Body of pancreas (tissue), 4 donors: ENCODE measurements around the gene KNSTRN. TPM values are rescaled to one million over a fixed set of nuclear protein-coding genes. Genes with fewer than 3 reads are reported as not detected.

Experiments
- ATAC-seq: fragments of 150-250 bp; one replicate; pipeline ENCODE4 v1.9.1; 2016
- DNase-seq, 4 donors: peaks; one replicate each; pipeline ENCODE4 v3.0.0-alpha.2; 2019
- H3K27ac ChIP-seq, 4 donors: fragments of 200-600 bp; sonication (generic); 1 replicate in 3 of 4; 2 replicates in 1 of 4; pipeline versions ENCODE4 v1.5.1 to v1.6.1; 2016 to 2019; ENCODE audit warnings: mild to moderate bottlenecking in 1 of 4, mixed read lengths in 1 of 4, moderate library complexity in 1 of 4
- H3K27me3 ChIP-seq, 2 donors: fragments of 200-600 bp; sonication (generic); one replicate each; pipeline ENCODE4 v1.6.0; 2016; ENCODE audit warnings: mild to moderate bottlenecking in 1 of 2
- H3K36me3 ChIP-seq, 2 donors: fragments of 200-600 bp; sonication (generic); replicated peaks in 1 of 2; 2 replicates each; pipeline ENCODE4 v1.5.1; 2016; ENCODE audit warnings: low read depth in 2 of 2; ENCODE audit not compliant: insufficient read depth in 1 of 2
- H3K4me1 ChIP-seq: fragments of 200-600 bp; sonication (generic); one replicate; pipeline ENCODE4 v1.6.0; 2016
- H3K4me3 ChIP-seq, 2 donors: fragments of 200-600 bp; sonication (generic); 1 replicate in 1 of 2; 2 replicates in 1 of 2; pipeline ENCODE4 v1.5.1; 2016 to 2019
- H3K9me3 ChIP-seq, 3 donors: fragments of 200-600 bp; sonication (generic); 1 replicate in 2 of 3; 2 replicates in 1 of 3; pipeline ENCODE4 v1.5.1; 2016
- POLR2A ChIP-seq, 3 donors: fragments of 450-650 bp; IDR thresholded peaks; one replicate each; pipeline ENCODE4 v1.6.1; 2016; ENCODE audit warnings: antibody characterized with exemption in 3 of 3, mild to moderate bottlenecking in 2 of 3
- WGBS, 2 donors: methylation state at CpG; one replicate each; pipeline ENCODE4 v1.1.5; 2017; 5-methylcytosine and 5-hydroxymethylcytosine counted together
- intact Hi-C: fragments of 100-400 bp; cut with DNase I; formaldehyde crosslinking; loops from one replicate; pipeline ENCODE4 v1.15.1; 2023
- total RNA-seq, 2 donors: library from RNA; depleted of rRNA; stranded (reverse); fragments of >200 nt; gene quantifications; one replicate each; pipeline ENCODE4 v1.1.0, GENCODE V29; 2016
- TF ChIP-seq, protein P1 (sequence below), 7 experiments: fragments of 450-650 bp in 4 of 7; fragments of 200-600 bp in 3 of 7; sonication (generic) in 3 of 7; IDR thresholded peaks; one replicate each; pipeline ENCODE4 v1.5.1; 2016 to 2019; ENCODE audit warnings: antibody characterized with exemption in 7 of 7

The KNSTRN gene
- total RNA-seq, 2 donors from 2014 or later: 3.3 to 5.7 TPM

GRCh38 chr15:40441565-40442531, 59.3 kb downstream of the KNSTRN start:
- intact Hi-C loops: no loop called here

GRCh38 chr15:40443255-40443654, 60.7 kb downstream of the KNSTRN start:
- Histone ChIP-seq H3K9me3 (no peaks in the 10 kb centered on the region), H3K4me3 (no peak overlapping the region), H3K27ac (no peak overlapping the region), H3K36me3 (no peaks in the 10 kb centered on the region), H3K4me1 (peaks cover 54% of the 10 kb centered on the region), H3K27me3 (no peaks in the 10 kb centered on the region)
- DNase-seq (no peak), ATAC-seq (no peak)
- WGBS, 2 donors: 54 to 59% methylated on average over 4 of the region's 4 CpGs
- TF ChIP-seq, protein P1, sequence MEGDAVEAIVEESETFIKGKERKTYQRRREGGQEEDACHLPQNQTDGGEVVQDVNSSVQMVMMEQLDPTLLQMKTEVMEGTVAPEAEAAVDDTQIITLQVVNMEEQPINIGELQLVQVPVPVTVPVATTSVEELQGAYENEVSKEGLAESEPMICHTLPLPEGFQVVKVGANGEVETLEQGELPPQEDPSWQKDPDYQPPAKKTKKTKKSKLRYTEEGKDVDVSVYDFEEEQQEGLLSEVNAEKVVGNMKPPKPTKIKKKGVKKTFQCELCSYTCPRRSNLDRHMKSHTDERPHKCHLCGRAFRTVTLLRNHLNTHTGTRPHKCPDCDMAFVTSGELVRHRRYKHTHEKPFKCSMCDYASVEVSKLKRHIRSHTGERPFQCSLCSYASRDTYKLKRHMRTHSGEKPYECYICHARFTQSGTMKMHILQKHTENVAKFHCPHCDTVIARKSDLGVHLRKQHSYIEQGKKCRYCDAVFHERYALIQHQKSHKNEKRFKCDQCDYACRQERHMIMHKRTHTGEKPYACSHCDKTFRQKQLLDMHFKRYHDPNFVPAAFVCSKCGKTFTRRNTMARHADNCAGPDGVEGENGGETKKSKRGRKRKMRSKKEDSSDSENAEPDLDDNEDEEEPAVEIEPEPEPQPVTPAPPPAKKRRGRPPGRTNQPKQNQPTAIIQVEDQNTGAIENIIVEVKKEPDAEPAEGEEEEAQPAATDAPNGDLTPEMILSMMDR (IDR thresholded peaks at IDR 0.05): no peak
- TF ChIP-seq POLR2A (IDR thresholded peaks at IDR 0.05): no peak
- intact Hi-C loops: no loop called here

More at GRCh38 chr15:40441565-40442531, 59.3 kb downstream of the KNSTRN start:
- TF ChIP-seq POLR2A (IDR thresholded peaks at IDR 0.05): no peak
- TF ChIP-seq, protein P1 (IDR thresholded peaks at IDR 0.05): no peak
- Histone ChIP-seq H3K4me1 (peaks cover 56% of the 10 kb centered on the region), H3K27me3 (no peaks in the 10 kb centered on the region), H3K27ac (peak overlapping the region; percentile 71 to 87 (median 84)), H3K9me3 (no peaks in the 10 kb centered on the region), H3K36me3 (no peaks in the 10 kb centered on the region), H3K4me3 (peak overlapping the region; percentile 62 to 80)
- WGBS, 2 donors: 0% methylated on average over 12 to 95 of the region's 119 CpGs
- ATAC-seq: peak; percentile 6
- DNase-seq: peak in 3 of 4 donors; percentile 19 to 39 (median 36)

DNA sequence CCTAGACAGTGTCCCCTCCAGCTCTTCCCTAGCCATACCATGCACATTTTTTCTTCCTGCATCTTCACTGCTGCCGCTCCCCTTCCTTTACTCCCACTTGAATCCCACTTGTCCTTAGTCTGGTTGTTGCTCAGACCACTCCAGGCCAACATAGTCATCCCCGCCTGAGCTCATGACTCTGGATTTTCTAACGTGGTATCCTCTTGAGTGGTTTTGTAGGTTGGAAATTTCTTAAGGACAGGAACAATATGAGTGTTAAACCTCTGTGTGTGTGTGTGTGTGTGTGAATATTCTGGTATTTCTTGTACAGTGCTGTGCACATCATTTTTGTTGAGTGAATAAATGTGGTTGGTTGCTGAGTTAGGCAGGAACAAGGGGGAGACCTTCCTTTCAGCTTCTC, 61.3 kb downstream of the KNSTRN start:
- Histone ChIP-seq H3K9me3 (no peaks in the 10 kb centered on the region), H3K4me1 (peaks cover 48% of the 10 kb centered on the region), H3K4me3 (no peak overlapping the region), H3K36me3 (no peaks in the 10 kb centered on the region), H3K27ac (no peak overlapping the region), H3K27me3 (no peaks in the 10 kb centered on the region)
- DNase-seq (no peak), ATAC-seq (no peak)
- WGBS, 2 donors: 74 to 77% methylated on average over 3 of the region's 3 CpGs
- intact Hi-C loops: no loop called here
- TF ChIP-seq, protein P1 (IDR thresholded peaks at IDR 0.05): no peak
- TF ChIP-seq POLR2A (IDR thresholded peaks at IDR 0.05): no peak

Other genes starting within 250 kb of the KNSTRN start
- not detected for gene BUB1B, start 221.7 kb upstream of the KNSTRN start, total RNA-seq
- gene PAK6, start 143.7 kb upstream of the KNSTRN start, total RNA-seq: 10 to 100 TPM; 14.8 to 22.4 TPM
- not detected for gene ANKRD63, start 99.7 kb upstream of the KNSTRN start, total RNA-seq
- 1 to 10 TPM; 3.1 to 4.6 TPM for gene PLCB2, start 74.8 kb upstream of the KNSTRN start, total RNA-seq
- gene INAFM2, start 59.0 kb upstream of the KNSTRN start, total RNA-seq: 10 to 100 TPM in 1 of 2 donors, 1 to 10 TPM in 1; 8.8 to 22.4 TPM
- 10 to 100 TPM; 17.1 to 26.4 TPM for gene CCDC9B, start 41.8 kb upstream of the KNSTRN start, total RNA-seq
- gene PHGR1, start 31.7 kb upstream of the KNSTRN start, total RNA-seq: not detected
- gene DISP2, start 24.5 kb upstream of the KNSTRN start, total RNA-seq: under 1 TPM; under 0.01 to 0.52 TPM
- gene IVD, start 23.1 kb downstream of the KNSTRN start, total RNA-seq: 10 to 100 TPM; 30.3 to 34.0 TPM
- gene BAHD1, start 58.2 kb downstream of the KNSTRN start, total RNA-seq: 10 to 100 TPM; 10.1 to 16.2 TPM
- gene CHST14, start 88.3 kb downstream of the KNSTRN start, total RNA-seq: 1 to 10 TPM; 4.7 to 8.6 TPM
- 10 to 100 TPM in 1 of 2 donors, 1 to 10 TPM in 1; 7.6 to 21.0 TPM for gene CCDC32, start 182.3 kb downstream of the KNSTRN start, total RNA-seq
- gene RPUSD2, start 186.6 kb downstream of the KNSTRN start, total RNA-seq: 1 to 10 TPM; 3.1 to 7.3 TPM
- not detected for gene KNL1, start 211.5 kb downstream of the KNSTRN start, total RNA-seq